Transverse colon (tissue), 4 donors: Measurements from ENCODE around the gene HIF3A. TPM values are rescaled to one million over a fixed set of nuclear protein-coding genes. Genes with fewer than 3 reads are reported as not detected.

Experiments
- DNase-seq: peaks from one replicate; pipeline ENCODE4 v3.0.0-alpha.2; 2019
- H3K27ac ChIP-seq, 4 donors: fragments of 200-600 bp; sonication (generic); 2 replicates each; pipeline ENCODE4 v1.5.1; 2016 to 2018; ENCODE audit warnings: inconsistent platforms in 4 of 4
- H3K27me3 ChIP-seq: fragments of 200-600 bp; sonication (generic); 2 replicates; pipeline ENCODE4 v1.5.1; 2017; ENCODE audit warnings: inconsistent platforms
- H3K36me3 ChIP-seq, 4 donors: fragments of 200-600 bp; sonication (generic); 2 replicates each; pipeline ENCODE4 v1.5.1; 2017 to 2019; ENCODE audit warnings: inconsistent platforms in 4 of 4
- H3K4me1 ChIP-seq, 4 donors: fragments of 200-600 bp; sonication (generic); 2 replicates each; pipeline ENCODE4 v1.5.1; 2017 to 2020; ENCODE audit warnings: inconsistent platforms in 4 of 4
- H3K4me3 ChIP-seq, 4 donors: fragments of 200-600 bp; sonication (generic); 1 replicate in 1 of 4; 2 replicates in 3 of 4; pipeline versions ENCODE4 v1.5.1 to v1.6.1; 2017 to 2019; ENCODE audit warnings: inconsistent platforms in 4 of 4
- H3K9me3 ChIP-seq, 2 donors: fragments of 200-600 bp; sonication (generic); 2 replicates each; pipeline ENCODE4 v1.5.1; 2017 to 2019; ENCODE audit warnings: inconsistent platforms in 2 of 2
- EP300 ChIP-seq: sonication (generic); formaldehyde crosslinking; IDR thresholded peaks from one replicate; pipeline ENCODE4 v1.6.1; 2017; ENCODE audit warnings: antibody characterized with exemption, low read depth
- POLR2A ChIP-seq: fragments of 450-650 bp; IDR thresholded peaks from one replicate; pipeline ENCODE4 v1.6.1; 2016; ENCODE audit warnings: antibody characterized with exemption, mild to moderate bottlenecking, moderate library complexity
- POLR2AphosphoS5 ChIP-seq, 3 donors: sonication (generic); formaldehyde crosslinking; IDR thresholded peaks; one replicate each; pipeline ENCODE4 v1.6.1; 2016; ENCODE audit warnings: antibody characterized with exemption in 3 of 3
- WGBS, 2 donors: methylation state at CpG; one replicate each; pipeline ENCODE4 v1.1.5; 2018; ENCODE audit warnings: low coverage in 1 of 2; 5-methylcytosine and 5-hydroxymethylcytosine counted together
- in situ Hi-C, 4 donors: fragments of 200-750 bp; cut with MboI; loops; one replicate each; pipeline versions ENCODE4 v1.15.0 to v1.15.1; 2017; ENCODE audit warnings: low sequenced_read_pairs in 3 of 4, low pct_ligation_motif_present in 1 of 4, low pct_unique_long_range_greater_than_20kb in 1 of 4
- intact Hi-C: fragments of 100-400 bp; cut with DNase I; formaldehyde crosslinking; loops from one replicate; pipeline ENCODE4 v1.15.1; 2023; ENCODE audit warnings: low total_unique reads
- small RNA-seq, 4 donors: library from RNA; depleted of rRNA; stranded (forward); fragments of <200 nt; gene quantifications; one replicate each; pipeline ENCODE3, GENCODE V24; 2016
- total RNA-seq, 4 donors: library from RNA; depleted of rRNA; stranded (reverse); fragments of >200 nt; gene quantifications; one replicate each; pipeline ENCODE4 v1.1.0, GENCODE V29; 2016
- TF ChIP-seq, protein P1 (sequence below), 5 experiments: fragments of 200-600 bp in 3 of 5; fragments of 450-650 bp in 2 of 5; sonication (generic) in 3 of 5; IDR thresholded peaks; 1 replicate in 2 of 5; 2 replicates in 3 of 5; pipeline ENCODE4 v1.5.1; 2016 to 2017; ENCODE audit warnings: antibody characterized with exemption in 5 of 5, inconsistent platforms in 3 of 5, mild to moderate bottlenecking in 2 of 5, moderate library complexity in 1 of 5

HIF3A gene
- total RNA-seq, 4 donors from 2014 or later, result 37.7 to 227 (median 97.5) TPM

GRCh38 chr19:46392837-46393236 is 96.0 kb downstream of the HIF3A start:
- intact Hi-C loops, result no loop called here
- WGBS, 2 donors, result 40 to 47% methylated on average over 4 of the region's 4 CpGs
- no peaks in the 10 kb centered on the region for H3K27me3 ChIP-seq
- TF ChIP-seq, protein P1, sequence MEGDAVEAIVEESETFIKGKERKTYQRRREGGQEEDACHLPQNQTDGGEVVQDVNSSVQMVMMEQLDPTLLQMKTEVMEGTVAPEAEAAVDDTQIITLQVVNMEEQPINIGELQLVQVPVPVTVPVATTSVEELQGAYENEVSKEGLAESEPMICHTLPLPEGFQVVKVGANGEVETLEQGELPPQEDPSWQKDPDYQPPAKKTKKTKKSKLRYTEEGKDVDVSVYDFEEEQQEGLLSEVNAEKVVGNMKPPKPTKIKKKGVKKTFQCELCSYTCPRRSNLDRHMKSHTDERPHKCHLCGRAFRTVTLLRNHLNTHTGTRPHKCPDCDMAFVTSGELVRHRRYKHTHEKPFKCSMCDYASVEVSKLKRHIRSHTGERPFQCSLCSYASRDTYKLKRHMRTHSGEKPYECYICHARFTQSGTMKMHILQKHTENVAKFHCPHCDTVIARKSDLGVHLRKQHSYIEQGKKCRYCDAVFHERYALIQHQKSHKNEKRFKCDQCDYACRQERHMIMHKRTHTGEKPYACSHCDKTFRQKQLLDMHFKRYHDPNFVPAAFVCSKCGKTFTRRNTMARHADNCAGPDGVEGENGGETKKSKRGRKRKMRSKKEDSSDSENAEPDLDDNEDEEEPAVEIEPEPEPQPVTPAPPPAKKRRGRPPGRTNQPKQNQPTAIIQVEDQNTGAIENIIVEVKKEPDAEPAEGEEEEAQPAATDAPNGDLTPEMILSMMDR (IDR thresholded peaks at IDR 0.05), result no peak
- TF ChIP-seq POLR2A (no peak), EP300 (no peak), POLR2AphosphoS5 (IDR thresholded peaks at IDR 0.05) (no peak)
- H3K9me3 ChIP-seq, result no peaks in the 10 kb centered on the region
- no peak for DNase-seq
- no peak overlapping the region for H3K4me3 ChIP-seq
- peaks cover 0 to 22% (median 6%) of the 10 kb centered on the region in 4 donors for H3K36me3 ChIP-seq
- in situ Hi-C loops, result no loop called here
- H3K27ac ChIP-seq, result no peak overlapping the region
- peaks cover 0 to 9% (median 2%) of the 10 kb centered on the region in 4 donors for H3K4me1 ChIP-seq

Small RNA genes lying within 50 kb of the gene (small RNA-seq; reads per million reads assigned to genes)
- gene RNU6-924P, result 0 reads per million in 4 donors

Other genes with a start within 250 kb of the HIF3A start
- gene IGFL3, start 172.4 kb upstream of the HIF3A start, total RNA-seq, result not detected
- gene IGFL2, start 148.8 kb upstream of the HIF3A start, total RNA-seq, result not detected
- gene IGFL1, start 67.3 kb upstream of the HIF3A start, total RNA-seq, result not detected
- gene PPP5C, start 50.0 kb downstream of the HIF3A start, total RNA-seq, result 100 to 1,000 TPM in 1 of 4 donors, 10 to 100 TPM in 3; 78.8 to 132 (median 96.8) TPM
- 1 to 10 TPM in 3 of 4 donors, under 1 TPM in 1; 0.40 to 1.9 (median 1.2) TPM for gene CCDC8, start 116.5 kb downstream of the HIF3A start, total RNA-seq
- gene PNMA8C, start 131.9 kb downstream of the HIF3A start, total RNA-seq, result not detected
- gene PNMA8A, start 174.5 kb downstream of the HIF3A start, total RNA-seq, result under 1 TPM in 3 of 4 donors, not detected in 1; 0.20 to 0.68 (median 0.64) TPM
- gene PNMA8B, start 198.8 kb downstream of the HIF3A start, total RNA-seq, result under 1 TPM; 0.27 to 0.80 (median 0.58) TPM